DMS153 treated with DMSO at 0.1 percent for 48 hours (cell line): Measurements from ENCODE around the gene CD101.
"Not testable (repeated sequence)": the region's sequence is repeated elsewhere in the genome, so short reads cannot be mapped to it uniquely, and the experiment has no call there.

Source experiments
- DNase-seq: peaks from one replicate; lab custom pipeline; 2025; ENCODE audit not compliant: unreplicated experiment; lab: John Stamatoyannopoulos, UW

The CD101 gene, protein sequence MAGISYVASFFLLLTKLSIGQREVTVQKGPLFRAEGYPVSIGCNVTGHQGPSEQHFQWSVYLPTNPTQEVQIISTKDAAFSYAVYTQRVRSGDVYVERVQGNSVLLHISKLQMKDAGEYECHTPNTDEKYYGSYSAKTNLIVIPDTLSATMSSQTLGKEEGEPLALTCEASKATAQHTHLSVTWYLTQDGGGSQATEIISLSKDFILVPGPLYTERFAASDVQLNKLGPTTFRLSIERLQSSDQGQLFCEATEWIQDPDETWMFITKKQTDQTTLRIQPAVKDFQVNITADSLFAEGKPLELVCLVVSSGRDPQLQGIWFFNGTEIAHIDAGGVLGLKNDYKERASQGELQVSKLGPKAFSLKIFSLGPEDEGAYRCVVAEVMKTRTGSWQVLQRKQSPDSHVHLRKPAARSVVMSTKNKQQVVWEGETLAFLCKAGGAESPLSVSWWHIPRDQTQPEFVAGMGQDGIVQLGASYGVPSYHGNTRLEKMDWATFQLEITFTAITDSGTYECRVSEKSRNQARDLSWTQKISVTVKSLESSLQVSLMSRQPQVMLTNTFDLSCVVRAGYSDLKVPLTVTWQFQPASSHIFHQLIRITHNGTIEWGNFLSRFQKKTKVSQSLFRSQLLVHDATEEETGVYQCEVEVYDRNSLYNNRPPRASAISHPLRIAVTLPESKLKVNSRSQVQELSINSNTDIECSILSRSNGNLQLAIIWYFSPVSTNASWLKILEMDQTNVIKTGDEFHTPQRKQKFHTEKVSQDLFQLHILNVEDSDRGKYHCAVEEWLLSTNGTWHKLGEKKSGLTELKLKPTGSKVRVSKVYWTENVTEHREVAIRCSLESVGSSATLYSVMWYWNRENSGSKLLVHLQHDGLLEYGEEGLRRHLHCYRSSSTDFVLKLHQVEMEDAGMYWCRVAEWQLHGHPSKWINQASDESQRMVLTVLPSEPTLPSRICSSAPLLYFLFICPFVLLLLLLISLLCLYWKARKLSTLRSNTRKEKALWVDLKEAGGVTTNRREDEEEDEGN

DNA sequence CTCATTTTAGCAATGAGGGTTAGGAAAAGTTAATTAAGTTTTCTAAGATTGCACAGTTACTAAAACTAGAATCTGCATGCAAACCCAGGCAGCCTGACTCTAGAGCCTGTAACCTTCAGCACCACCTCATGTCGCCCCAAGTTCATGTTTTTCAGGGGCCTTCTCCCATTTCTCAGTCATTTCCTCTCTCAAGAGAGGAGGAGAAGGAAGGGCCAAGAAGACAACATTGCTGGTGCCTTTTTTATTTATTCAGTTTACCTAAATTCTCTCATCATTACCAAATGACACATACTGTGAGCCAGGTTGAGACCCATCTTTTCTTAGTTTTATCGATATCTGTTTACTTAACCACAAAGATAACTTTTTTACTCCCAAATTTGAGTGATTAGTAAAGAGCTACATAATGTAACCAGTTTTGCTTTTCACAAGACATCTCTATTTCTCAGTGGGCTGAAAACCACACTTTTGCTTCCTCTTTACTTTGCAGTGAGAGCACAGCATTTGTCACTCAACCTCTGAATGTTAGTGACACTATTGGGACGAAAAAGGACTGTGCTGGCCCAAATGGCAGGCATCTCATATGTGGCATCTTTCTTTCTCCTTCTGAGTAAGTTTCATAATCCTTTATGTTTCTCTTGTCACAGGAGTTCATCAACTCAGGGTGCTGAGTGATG is at the start of gene CD101:
Gene CD101 (plus strand): TSS at position 507 of the 674 bp plus-strand sequence. CDS start 58 bp downstream, at position 565.
- DNase-seq, result no peak

DNA sequence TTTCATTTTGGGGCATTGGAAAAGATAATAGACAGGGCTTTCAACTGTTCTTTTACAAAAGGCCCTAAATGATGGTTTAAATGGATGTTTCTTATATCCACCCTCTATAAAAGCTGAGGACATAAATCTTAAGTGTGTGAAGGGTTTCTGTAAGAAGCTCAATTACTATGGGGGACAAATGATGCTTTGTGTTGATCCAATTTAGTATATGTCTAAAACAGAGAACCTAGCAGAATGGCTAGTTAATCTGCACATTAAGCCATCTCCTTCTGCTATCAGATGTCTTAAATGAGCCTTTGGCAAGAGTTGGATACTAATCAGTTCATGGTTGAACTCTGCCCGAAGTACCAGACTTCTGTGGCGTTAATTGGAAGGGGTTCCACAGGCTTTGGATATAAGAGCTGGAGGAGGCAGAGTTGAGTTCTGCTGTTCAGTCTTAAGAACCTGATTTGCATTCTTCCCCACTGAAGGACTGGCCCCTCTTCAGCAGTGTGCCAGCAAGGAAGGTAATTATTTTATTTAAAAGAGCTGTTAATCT is 48.8 kb upstream of the CD101 start:
- no peak for DNase-seq

DNA sequence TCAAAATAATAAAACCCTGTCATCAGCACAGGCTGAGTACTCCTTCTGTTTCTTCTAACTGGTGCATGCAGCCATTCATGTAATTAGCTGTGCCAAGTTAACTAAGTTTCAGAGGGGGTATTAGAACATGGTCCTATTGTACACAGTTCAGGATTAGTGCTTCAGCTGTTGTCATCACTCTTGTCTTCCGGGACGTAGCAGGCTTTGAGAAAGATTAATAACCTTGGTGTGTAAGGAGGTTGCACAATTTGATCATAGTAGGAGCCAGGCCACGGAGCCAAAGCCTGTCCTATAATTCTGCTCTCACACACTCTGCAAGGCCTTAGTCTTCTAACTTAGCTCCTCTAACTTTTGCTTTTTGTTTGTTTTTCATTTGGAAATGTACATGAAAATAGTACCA is 47.1 kb upstream of the CD101 start:
- no peak for DNase-seq

DNA sequence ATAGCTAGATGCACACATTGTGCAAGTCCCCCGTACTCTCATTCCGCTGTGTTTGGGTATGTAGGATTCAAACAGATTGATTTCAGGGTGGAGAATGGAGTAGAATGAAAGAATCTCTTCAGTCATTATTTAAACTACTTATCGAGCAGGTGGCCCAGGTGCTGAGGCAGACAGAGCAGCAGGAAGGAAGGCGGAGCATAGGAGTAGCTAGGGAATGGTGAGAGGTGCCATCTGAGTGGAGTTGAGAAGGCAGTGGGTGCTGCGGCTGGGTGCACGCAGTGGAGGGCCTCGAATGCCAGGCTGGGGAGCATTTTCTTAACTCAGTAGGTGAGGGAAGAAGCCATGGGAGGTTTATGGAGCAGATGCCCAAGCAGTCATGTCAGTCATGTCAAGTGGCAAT is 45.2 kb upstream of the CD101 start:
- DNase-seq, result peak; percentile 36

DNA sequence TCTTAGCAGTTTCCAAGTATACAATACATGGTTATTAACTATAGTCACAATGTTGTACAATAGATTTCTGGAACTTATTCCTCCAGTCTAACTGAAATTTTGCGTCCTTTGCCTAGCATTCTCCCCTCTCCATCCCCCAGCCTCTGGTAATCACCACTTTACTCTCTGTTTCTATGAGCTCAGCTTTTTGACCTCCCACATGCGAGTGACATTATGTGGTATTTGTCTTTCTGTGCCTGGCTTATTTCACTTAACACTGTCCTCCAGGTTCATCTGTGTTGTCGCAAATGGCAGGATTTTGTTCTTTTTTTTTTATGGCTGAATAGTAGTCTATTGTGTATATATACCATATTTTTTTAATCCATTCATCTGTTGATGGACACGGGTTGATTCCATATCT is 43.9 kb upstream of the CD101 start:
- no peak for DNase-seq

DNA sequence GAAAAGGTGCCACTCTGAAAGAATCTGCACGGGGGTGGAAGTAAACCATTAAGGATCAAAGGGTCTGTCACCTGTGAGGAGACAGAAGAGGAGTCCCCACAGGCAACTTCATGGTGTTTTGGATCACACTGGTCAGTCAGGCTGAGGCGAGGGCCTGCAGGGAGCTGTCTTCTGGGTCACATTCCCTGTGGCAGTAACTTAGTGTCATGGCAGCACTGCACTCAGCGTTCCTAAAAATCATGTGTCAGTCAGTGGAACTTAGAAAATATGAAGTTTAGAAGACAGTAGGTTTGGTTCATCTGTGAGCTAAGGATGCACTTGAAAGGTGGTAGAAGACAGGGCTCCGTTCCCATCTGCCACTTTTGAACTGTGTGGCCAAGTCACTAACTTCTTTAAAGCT is 43.5 kb upstream of the CD101 start:
- no peak for DNase-seq

DNA sequence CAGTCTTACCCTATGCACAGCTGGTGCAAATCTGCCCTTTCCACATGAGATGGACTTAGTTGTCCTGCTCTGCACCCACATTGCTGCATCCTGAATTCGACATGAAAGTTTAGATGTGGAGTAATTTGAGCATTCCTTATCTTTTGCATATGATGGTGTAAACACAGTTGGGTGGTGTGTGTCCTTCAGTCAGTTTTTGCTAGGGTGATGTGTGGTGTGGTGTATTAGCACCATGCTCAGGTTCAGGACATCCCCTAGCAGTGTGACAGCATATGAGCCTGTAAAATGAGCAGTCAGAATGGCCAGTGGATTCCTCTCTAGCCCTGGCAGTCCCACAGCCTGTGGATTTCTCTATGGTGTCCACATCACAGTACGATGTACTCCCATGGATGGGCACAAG is 42.6 kb upstream of the CD101 start:
- no peak for DNase-seq

DNA sequence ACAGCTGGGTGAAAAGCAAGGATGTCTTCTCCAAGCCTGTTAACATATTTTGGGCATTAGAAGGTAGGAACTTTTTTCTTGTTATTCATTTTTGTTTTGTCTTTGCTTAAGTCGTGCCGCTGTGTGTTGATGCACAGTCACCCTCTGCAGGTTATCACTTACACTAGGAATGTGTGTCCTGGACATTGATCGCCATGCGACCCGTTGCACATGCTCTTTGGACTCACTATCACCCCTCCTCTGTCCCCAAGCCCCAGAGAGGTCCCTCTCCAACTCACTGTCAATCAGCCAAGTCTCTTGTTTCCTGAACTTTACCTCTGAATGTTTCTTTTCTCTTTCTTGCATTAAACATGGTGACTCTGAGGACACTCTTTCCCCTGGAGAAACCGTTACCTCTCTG is 40.0 kb upstream of the CD101 start:
- no peak for DNase-seq

DNA sequence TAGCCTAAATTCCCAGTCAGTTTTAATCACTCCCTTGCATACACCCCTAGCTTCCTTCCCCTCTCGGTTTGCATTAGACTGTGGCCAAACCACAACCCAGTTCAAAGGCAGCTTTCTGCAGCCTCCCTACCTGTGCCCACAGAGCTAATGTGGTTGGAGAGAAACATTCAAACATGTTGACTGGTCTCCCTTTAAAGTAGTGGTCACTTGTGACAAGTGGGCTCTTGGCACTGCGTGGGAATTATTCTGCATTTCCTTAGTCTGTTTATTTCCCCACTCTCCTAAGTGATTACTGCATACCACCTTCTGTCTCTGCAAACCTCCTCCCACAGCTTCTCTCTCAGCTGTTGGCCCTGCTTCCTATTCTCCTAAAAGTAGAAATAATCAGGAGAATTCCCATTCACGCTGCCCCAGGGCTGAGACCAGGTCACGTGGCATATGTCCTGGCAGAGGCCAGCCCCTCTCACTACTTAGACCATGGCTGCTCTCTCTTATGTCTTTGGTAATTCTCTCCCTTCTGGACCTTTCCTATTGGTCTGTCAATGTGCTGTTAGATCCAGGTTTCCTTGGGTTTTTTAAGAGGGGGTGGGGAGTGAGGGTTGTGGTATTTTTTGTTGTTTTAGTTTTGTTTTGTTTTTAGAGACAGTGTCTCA is 38.4 kb upstream of the CD101 start:
- no peak for DNase-seq

DNA sequence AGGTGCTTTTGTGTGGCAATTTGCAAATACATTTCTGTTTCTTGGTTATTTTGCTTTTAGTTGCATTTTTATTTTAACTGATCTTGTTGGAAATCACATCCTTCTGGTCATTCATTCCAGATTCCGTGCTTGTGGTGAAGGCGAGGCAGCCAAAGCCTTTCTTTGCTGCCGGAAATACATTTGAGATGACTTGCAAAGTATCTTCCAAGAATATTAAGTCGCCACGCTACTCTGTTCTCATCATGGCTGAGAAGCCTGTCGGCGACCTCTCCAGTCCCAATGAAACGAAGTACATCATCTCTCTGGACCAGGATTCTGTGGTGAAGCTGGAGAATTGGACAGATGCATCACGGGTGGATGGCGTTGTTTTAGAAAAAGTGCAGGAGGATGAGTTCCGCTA is 34.8 kb upstream of the CD101 start:
- DNase-seq, result no peak

DNA sequence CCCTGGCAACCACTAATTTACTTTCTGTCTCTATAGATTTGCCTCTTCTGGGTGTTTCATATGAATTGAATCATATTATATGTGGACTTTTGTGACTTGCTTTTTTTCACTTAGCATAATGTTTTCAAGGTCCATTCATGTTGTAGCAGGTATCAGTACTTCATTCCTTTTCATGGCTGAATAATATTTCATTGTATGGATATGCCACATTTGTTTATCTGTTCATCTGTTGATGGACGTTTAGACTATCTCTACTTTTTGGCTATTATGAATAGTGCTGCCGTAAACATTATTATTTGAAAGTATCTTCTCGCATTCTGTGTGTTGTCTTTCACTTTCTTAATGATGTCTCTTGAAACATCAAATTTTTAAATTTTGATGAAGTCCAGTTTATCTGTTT is 32.8 kb upstream of the CD101 start:
- DNase-seq, result no peak

DNA sequence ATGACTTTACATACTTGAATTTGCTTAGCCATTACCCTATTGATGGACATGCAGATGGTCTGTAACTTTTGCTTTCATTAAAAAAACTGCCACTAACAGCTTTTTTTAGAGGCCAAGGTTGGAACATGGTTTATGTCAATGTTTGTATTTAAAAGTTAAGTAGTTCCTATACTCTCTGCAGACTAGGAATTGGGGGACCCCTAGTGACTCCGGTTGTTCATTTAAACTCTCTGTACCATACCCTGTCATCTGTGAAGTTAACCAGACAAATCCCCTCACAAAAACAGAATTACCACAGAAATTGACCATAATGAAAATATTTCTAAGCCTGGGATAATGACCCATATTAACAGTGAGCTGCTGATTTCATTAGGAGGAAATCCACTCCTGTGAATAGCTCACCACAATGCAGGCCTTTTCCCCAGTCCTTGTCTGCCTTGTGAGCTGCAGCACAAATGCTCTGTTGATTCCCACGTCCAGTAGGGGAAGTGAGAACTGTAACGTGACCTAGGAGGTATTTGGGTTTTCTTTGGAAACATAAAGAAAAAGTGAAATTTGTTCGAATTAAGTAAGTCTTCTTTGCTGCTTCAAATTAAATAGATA is 30.2 kb upstream of the CD101 start:
- no peak for DNase-seq

DNA sequence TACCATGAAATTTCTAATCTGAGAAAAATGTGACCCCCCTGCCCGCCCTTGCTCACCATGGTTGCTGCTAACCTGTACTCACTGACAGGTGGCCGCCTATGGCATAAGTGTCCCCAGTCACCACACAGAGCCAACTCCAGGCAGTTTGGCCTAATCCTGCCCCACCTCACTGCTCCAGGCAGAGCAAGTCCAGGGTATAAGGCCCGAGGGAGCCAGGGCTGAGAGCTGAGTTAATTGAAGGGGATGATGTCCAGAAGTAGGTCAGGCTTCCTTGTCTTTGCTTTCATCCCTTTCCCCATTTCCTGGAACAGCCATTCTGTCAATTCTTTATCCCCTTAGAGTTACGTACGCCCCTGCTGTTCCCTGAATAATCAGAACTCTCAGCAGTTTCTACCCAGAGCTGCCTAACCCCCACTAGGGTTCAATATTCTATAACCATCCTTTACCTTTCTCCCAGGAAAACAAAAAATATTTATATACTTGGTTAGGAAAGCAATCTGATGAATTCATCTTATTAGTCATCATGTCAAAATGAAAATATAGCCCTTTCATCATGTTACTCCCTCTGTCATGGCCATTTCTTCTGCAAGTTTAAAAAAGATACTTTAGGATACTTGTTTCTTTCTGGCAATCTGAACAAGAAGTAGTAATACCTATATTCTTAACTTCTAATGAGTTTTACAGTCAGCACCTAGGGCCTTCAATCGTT is 29.4 kb upstream of the CD101 start:
- no peak for DNase-seq

DNA sequence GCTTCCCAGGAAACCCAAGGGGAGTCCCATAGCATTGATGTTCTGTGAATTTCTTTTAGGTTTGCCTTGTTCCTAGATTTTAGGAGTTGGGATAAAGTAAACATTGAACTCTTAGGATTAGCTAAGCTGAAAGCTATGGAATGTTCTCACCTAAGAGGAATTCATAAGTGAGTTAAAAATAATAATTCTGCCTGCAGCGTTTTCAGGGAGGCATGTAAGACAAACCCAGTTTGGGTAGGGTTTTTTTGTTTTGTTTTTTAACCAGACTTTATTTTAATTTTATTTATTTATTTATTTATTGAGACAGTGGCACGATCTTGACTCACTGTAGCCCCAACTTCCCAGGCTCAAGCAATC is 28.9 kb upstream of the CD101 start:
- DNase-seq, result no peak

DNA sequence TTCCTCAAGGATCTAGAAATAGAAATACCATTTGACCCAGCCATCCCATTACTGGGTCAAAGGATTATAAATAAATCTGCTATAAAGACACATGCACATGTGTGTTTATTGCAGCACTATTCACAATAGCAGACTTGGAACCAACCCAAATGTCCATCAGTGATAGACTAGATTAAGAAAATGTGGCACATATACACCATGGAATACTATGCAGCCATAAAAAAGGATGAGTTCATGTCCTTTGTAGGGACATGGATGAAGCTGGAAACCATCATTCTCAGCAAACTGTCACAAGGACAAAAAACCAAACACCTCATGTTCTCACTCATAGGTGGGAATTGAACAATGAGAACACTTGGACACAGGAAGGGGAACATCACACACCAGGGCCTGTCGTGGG is 21.3 kb upstream of the CD101 start:
- not testable (repeated sequence) for DNase-seq

DNA sequence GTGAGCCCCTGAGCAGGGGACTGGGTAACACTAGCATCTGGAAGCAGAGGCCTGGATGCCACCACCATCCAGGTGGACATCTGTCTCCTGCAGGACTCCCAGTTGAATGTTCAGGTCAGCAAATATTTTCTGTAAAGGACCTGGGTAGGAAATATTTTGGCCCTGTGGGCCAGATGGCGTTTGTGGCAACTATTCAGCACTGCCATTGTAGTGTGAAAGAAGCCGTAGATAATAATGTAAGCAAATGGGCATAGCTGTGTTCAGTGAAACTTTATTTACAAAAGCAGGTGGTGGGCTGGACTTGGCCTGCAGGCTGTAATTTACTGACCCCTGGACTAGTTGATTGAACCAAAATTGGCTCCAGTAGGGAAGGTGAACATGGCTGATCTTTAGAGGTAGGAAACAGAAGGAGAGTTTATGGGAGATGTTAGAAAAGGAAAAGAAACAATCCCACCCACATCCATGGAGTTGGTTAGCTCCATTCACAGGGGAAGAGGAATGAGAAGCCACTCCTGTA is 20.0 kb upstream of the CD101 start:
- DNase-seq, result no peak

DNA sequence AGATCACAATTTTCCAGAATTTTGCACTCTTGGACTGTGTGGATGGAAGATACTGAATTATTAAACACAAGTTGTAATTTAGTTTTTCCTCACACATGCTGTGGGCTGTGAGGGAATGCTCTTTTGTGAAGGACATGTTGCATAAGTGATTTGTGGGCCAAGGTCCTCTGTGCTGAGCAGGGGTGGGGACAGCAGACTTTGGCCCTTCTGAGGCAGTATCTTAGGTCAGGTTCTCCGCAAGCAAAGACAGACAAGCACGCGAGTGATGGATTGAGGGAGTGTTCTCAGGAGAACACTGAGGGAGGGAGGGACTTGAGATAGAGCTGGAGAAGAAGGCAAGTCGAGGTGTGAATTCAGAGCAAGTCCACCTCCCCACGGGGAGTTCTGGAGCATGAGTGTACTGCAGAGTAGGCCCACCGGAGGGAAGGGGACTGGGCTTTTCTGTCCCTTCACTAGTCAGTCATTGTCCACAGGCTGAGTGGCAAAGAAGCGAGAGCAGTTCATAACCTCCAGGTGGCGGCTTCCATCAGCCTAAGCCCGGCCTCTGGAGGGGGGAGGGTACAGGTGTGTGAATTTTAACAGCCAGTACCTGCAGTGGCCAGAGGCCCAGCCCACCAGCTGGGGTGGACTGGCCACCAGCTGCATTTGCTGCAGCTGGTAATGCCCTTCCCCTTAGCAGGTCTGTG is 19.1 kb upstream of the CD101 start:
- no peak for DNase-seq

DNA sequence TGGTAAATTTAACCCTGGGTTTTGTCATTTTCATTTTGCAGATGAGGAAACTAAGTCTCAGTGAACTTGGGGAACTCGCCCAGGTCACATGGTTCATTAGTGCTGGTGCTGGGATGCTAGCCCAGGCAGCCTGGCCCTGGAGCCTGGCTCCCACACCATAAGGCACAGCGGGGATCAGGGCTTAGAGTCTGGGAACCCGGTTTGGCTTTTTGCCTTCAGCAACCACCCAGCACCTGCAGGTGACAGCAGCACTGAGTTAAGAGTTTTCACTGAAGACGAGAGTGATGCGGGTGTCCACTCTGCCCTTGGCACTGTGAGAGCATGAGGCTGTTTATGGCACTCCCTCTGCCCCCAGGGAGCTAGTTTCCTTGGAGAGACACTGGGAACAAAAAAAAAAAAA is 18.4 kb upstream of the CD101 start:
- DNase-seq, result no peak

DNA sequence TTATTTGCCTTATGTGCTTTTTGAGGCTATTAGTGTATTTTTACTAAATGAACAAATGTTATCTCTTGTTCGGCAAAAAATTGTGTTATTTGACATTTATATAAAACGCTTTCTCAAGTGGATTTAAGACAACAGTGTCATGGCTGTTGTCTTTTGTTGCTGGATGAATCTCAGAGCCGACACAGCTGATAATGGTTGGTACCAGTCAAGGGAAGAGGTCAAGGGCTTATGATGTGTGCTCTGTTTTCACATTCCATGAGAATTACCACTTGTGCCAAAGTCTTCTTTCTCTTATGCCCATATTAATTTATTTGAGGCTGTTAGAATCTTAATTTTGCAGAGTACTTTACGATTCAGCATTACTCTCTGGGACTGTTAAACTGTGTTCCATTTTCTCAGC is 17.9 kb upstream of the CD101 start:
- DNase-seq, result no peak
